SKM-1 treated with dmso at 0.1 percent for 144 hours (cell line): Measurements from ENCODE around the gene MKX.

Experiments
- DNase-seq: peaks from one replicate; lab custom pipeline; 2025; ENCODE audit not compliant: unreplicated experiment; lab: John Stamatoyannopoulos, UW

Gene MKX

GRCh38 chr10:27655296-27655695 lies 90.3 kb downstream of the MKX start:
- no peak for DNase-seq

GRCh38 chr10:27654284-27654683 lies 91.3 kb downstream of the MKX start:
- DNase-seq, result no peak

DNA sequence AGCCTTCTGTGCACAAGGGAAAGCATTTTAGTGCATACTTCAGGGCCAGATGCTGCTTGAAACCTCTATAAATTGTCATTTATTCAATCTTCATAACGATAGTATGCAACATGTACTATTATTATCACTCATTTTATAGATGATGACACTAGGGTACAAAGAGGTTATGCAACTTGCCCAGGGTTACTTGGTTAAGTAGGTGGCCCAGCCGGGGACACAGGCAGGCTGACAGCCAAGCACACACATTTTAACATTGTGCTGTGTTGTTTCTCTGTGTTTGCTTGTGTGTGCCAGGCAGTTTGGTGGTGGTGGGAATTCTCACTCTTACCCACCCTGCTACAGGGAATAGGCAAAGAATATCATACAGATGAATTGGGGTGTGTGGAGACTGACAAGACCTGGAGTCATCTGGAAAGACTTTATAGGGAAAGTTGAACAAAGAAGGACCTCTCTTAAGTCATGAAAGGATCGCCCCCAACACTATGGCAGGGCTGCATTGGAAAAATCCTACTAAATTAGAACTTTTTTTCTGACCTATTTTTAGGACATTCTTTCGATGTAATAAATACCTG lies 98.9 kb downstream of the MKX start:
- DNase-seq, result no peak

- no peak for DNase-seq
Observed at GRCh38 chr10:27646194-27646593, 99.4 kb downstream of the MKX start.

GRCh38 chr10:27644307-27644939 lies 101.2 kb downstream of the MKX start:
- DNase-seq, result no peak

DNA sequence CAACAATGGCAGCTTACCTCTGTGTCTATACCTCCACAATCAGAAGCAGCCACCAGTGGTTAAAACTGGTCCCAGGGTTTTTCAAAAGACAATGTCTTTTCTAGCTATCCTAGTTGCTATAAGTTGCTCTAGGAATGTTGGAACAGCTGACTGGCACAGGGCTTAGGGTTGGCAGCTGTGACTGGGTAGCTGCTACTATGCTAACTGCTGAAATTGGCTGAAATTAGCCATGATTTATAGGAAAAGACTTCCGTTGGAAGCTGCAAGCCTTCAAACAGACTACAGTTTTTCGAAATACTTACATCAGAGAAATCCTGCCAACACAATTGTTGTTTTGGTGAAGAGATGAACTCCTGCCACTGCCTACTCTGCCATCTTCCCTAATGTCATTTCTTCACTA lies 102.3 kb downstream of the MKX start:
- no peak for DNase-seq

DNA sequence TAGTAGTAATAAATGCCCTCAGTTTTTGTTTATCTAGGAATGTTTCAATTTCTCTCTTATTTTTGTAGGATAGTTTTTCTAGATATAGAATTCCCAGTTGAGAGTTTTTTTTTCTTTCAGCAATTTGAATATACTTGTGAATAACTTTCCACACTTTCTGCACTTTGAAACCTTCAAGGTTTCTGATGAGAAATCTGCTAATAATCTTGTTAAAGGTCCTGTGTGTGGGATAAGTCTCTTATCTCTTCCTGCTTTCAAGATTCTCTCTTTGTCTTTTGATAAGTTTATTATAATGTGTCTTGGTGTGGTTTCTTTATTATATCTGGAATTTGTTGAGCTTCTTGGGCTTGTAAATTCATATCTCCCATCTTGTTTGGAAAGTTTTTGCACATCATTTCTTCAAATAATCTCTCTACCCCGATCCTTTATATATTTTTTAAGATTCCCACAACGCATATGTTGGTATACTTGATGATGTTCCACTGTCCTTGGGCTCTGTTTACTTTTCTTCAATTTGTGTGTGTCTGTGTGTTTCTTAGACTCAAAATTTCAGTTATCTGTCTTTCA lies 103.5 kb downstream of the MKX start:
- no peak for DNase-seq

DNA sequence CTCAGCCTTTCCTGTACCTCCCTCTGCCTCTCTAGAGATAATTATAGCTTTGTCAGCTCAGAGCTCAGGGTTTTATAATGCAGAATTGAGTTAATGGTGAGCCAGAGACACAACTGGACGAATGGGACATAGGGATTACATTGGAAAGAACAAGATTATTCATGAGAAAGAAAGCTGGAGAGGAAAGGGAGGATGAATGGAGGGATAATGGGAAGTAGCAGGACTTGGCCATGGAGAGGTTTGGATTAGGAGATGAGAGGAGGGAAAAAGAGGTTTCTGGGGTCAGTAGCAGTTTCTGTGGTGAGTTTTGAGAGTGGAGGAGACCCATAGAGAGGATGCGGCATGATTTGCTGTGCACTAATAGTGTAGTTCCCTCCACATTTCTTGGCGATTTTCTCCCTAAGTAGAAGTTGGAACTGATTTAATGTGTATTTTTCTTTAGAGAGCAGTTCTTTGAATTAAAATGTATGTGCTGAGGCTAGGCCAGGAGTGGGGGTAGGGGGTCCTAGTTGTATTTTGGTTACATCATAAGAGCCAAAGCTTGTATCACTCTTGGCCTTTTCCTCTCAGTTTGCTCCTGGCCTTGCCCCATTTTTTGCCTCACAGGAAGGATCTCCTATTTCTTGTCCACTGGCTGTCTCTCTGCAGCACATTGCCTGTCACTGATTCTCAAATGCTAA lies 107.4 kb downstream of the MKX start:
- DNase-seq, result no peak

- DNase-seq, result no peak
Observed at GRCh38 chr10:27637601-27638000, 108.0 kb downstream of the MKX start.

- DNase-seq, result no peak
Observed at GRCh38 chr10:27636816-27637215, 108.8 kb downstream of the MKX start.

DNA sequence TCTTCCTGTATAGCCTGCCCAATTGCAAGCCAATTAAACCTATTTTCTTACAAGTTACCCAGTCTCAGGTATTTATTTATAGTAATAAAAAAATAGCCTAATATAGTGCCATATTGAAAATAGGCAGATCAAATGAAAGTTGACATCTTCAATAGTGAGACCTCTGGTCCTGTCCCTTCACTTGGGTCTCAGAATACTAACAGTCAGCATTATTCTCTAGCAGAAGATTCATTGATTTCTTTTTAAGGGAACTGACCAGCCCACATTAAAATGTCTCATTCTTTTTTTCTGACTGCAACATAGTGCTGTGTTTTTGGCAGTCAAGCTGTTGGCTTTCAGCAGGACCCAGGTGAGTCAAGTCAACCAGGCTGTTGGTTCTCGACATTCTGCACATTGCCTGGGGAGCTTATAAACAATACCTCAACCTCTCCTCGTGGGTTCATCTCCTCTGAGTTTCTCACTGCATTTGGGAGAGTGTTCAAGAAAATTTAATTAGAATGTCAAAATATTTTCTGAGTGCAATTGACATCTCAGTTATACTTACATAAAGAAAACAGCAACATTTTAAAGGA lies 109.8 kb downstream of the MKX start:
- no peak for DNase-seq

GRCh38 chr10:27635290-27635689 lies 110.3 kb downstream of the MKX start:
- DNase-seq, result no peak

DNA sequence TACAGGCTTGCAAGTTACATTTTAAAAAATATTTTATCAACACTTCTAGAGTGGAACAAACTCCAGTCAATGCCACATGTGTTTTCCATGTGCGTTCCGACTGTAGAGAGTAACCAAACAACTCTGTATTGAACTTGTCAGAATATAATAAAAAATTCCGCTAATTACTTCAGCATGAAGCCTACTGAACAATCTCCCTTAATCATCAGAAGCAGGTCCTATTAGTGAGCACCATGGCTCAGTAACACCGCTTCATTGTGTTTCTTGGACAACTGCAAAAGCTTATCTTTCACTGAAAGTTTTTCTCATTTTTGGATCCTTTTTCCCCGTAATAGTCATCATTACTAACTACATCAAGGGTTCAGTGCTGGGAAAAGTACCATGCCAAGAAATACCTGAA lies 117.0 kb downstream of the MKX start:
- DNase-seq, result no peak

DNA sequence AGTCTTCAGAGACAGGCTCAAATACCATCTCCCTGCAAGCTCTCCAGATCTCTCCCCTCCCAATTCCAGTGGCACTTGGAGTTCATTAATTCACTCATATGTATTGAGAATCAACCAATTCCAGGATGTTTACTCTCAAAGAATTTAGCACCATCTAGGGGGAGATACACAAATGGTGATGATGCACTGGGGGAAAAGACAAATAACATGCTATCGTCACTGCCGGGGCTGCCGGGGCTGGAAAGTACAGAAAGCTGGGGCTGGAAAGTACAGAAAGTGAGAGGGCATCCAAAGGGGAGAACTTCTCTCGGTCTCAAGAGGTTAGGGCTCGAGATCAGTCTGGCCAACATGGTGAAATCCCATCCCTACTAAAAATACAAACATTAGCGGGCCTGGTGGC lies 118.7 kb downstream of the MKX start:
- no peak for DNase-seq

GRCh38 chr10:27625452-27626211 lies 120.0 kb downstream of the MKX start:
- DNase-seq, result no peak

GRCh38 chr10:27624941-27625340 lies 120.7 kb downstream of the MKX start:
- no peak for DNase-seq
